ENCODE data around the gene GGACT. TPM values are rescaled to one million over a fixed set of nuclear protein-coding genes. Genes with fewer than 3 reads are reported as not detected.
"Not testable (repeated sequence)": the region's sequence is repeated elsewhere in the genome, so short reads cannot be mapped to it uniquely, and the experiment has no call there.

Gene GGACT
- total RNA-seq: 1 to 10 TPM; 4.2 to 7.7 TPM

- ATAC-seq: peak; percentile 96
Observed at GRCh38 chr13:100588331-100589177, at the start of gene GGACT. Gene GGACT (minus strand): TSS chr13:100588789. CDS start chr13:100532591, 56,198 bp downstream.

GRCh38 chr13:100637796-100638195 is 49.2 kb upstream of the GGACT start:
- H3K36me3 Mint-ChIP-seq: peaks cover 5% of the 10 kb centered on the region
- H3K4me1 Mint-ChIP-seq (ENCODE audit: low read depth in 2 of 2): peaks cover 0 to 4% of the 10 kb centered on the region in 2 donors
- H3K9me3 Mint-ChIP-seq: no peaks in the 10 kb centered on the region
- ATAC-seq: no peak
- no peak overlapping the region for H3K4me3 Mint-ChIP-seq
- H3K27ac Mint-ChIP-seq: no peak overlapping the region
- H3K27me3 Mint-ChIP-seq: no peaks in the 10 kb centered on the region
- DNase-seq (ENCODE audit: low spot score): no peak

More at GRCh38 chr13:100588331-100589177, at the start of gene GGACT:
- Mint-ChIP-seq H3K9me3 (no peaks in the 10 kb centered on the region), H3K27ac (peak within 1 kb of the TSS; percentile 88 to 91), H3K36me3 (no peaks in the 10 kb centered on the region), H3K27me3 (no peaks in the 10 kb centered on the region), H3K4me3 (peak within 1 kb of the TSS; percentile 88), H3K4me1 (ENCODE audit: low read depth in 2 of 2) (peaks cover 26 to 30% of the 10 kb centered on the region in 2 donors)
- DNase-seq (ENCODE audit: low spot score): peak; percentile 89

GRCh38 chr13:100637380-100637779 is 48.8 kb upstream of the GGACT start:
- H3K27me3 Mint-ChIP-seq: no peaks in the 10 kb centered on the region
- H3K27ac Mint-ChIP-seq: no peak overlapping the region
- peaks cover 5% of the 10 kb centered on the region for H3K36me3 Mint-ChIP-seq
- H3K4me3 Mint-ChIP-seq: no peak overlapping the region
- no peaks in the 10 kb centered on the region for H3K9me3 Mint-ChIP-seq
- DNase-seq (ENCODE audit: low spot score) (no peak), ATAC-seq (no peak)
- peaks cover 0 to 4% of the 10 kb centered on the region in 2 donors for H3K4me1 Mint-ChIP-seq (ENCODE audit: low read depth in 2 of 2)

GRCh38 chr13:100636441-100636840 is 47.9 kb upstream of the GGACT start:
- ATAC-seq (no peak), DNase-seq (ENCODE audit: low spot score) (no peak)
- H3K36me3 Mint-ChIP-seq: no peaks in the 10 kb centered on the region
- H3K27me3 Mint-ChIP-seq: no peaks in the 10 kb centered on the region
- H3K4me1 Mint-ChIP-seq (ENCODE audit: low read depth in 2 of 2): peaks cover 0 to 2% of the 10 kb centered on the region in 2 donors
- no peaks in the 10 kb centered on the region for H3K9me3 Mint-ChIP-seq
- no peak overlapping the region for H3K4me3 Mint-ChIP-seq
- no peak overlapping the region for H3K27ac Mint-ChIP-seq

GRCh38 chr13:100636004-100636403 is 47.4 kb upstream of the GGACT start:
- Mint-ChIP-seq H3K4me3 (no peak overlapping the region), H3K27me3 (no peaks in the 10 kb centered on the region), H3K4me1 (ENCODE audit: low read depth in 2 of 2) (peaks cover 0 to 2% of the 10 kb centered on the region in 2 donors), H3K27ac (no peak overlapping the region), H3K36me3 (no peaks in the 10 kb centered on the region), H3K9me3 (no peaks in the 10 kb centered on the region)
- ATAC-seq (no peak), DNase-seq (ENCODE audit: low spot score) (no peak)

GRCh38 chr13:100634696-100635095 is 46.1 kb upstream of the GGACT start:
- DNase-seq (ENCODE audit: low spot score) (no peak), ATAC-seq (no peak)
- no peak overlapping the region for H3K27ac Mint-ChIP-seq
- peaks cover 13% of the 10 kb centered on the region in 2 donors for H3K4me1 Mint-ChIP-seq (ENCODE audit: low read depth in 2 of 2)
- H3K36me3 Mint-ChIP-seq: no peaks in the 10 kb centered on the region
- H3K27me3 Mint-ChIP-seq: no peaks in the 10 kb centered on the region
- H3K9me3 Mint-ChIP-seq: no peaks in the 10 kb centered on the region
- H3K4me3 Mint-ChIP-seq: no peak overlapping the region

- no peak for ATAC-seq
- H3K36me3 Mint-ChIP-seq: no peaks in the 10 kb centered on the region
- H3K27ac Mint-ChIP-seq: no peak overlapping the region
Observed at GRCh38 chr13:100633461-100633860, 44.9 kb upstream of the GGACT start.

GRCh38 chr13:100630555-100630954 is 42.0 kb upstream of the GGACT start:
- H3K4me3 Mint-ChIP-seq: no peak overlapping the region
- DNase-seq (ENCODE audit: low spot score) (no peak), ATAC-seq (no peak)
- H3K27ac Mint-ChIP-seq: peak overlapping the region; percentile 58 to 78
- no peaks in the 10 kb centered on the region for H3K27me3 Mint-ChIP-seq
- H3K9me3 Mint-ChIP-seq: no peaks in the 10 kb centered on the region
- peaks cover 36% of the 10 kb centered on the region in 2 donors for H3K4me1 Mint-ChIP-seq (ENCODE audit: low read depth in 2 of 2)
- no peaks in the 10 kb centered on the region for H3K36me3 Mint-ChIP-seq

More at GRCh38 chr13:100633461-100633860, 44.9 kb upstream of the GGACT start:
- no peak overlapping the region for H3K4me3 Mint-ChIP-seq
- no peaks in the 10 kb centered on the region for H3K27me3 Mint-ChIP-seq
- no peaks in the 10 kb centered on the region for H3K9me3 Mint-ChIP-seq
- peaks cover 25% of the 10 kb centered on the region in 2 donors for H3K4me1 Mint-ChIP-seq (ENCODE audit: low read depth in 2 of 2)
- no peak for DNase-seq (ENCODE audit: low spot score)

GRCh38 chr13:100627120-100627519 is 38.5 kb upstream of the GGACT start:
- Mint-ChIP-seq H3K9me3 (no peaks in the 10 kb centered on the region), H3K4me3 (no peak overlapping the region), H3K36me3 (peaks cover 6% of the 10 kb centered on the region), H3K4me1 (ENCODE audit: low read depth in 2 of 2) (peaks cover 36 to 40% of the 10 kb centered on the region in 2 donors), H3K27me3 (no peaks in the 10 kb centered on the region), H3K27ac (peak overlapping the region in 1 of 2 donors; percentile 64)
- DNase-seq (ENCODE audit: low spot score): no peak
- no peak for ATAC-seq

GRCh38 chr13:100625447-100625846 is 36.9 kb upstream of the GGACT start:
- H3K4me3 Mint-ChIP-seq: no peak overlapping the region
- ATAC-seq (no peak), DNase-seq (ENCODE audit: low spot score) (no peak)
- H3K9me3 Mint-ChIP-seq: no peaks in the 10 kb centered on the region
- peaks cover 11% of the 10 kb centered on the region for H3K36me3 Mint-ChIP-seq
- peak overlapping the region in 1 of 2 donors; percentile 23 for H3K27ac Mint-ChIP-seq
- no peaks in the 10 kb centered on the region for H3K27me3 Mint-ChIP-seq
- peaks cover 34 to 36% of the 10 kb centered on the region in 2 donors for H3K4me1 Mint-ChIP-seq (ENCODE audit: low read depth in 2 of 2)

- Mint-ChIP-seq H3K27ac (peak overlapping the region; percentile 46 to 62), H3K9me3 (no peaks in the 10 kb centered on the region), H3K36me3 (peaks cover 11% of the 10 kb centered on the region), H3K27me3 (no peaks in the 10 kb centered on the region), H3K4me3 (peak overlapping the region; percentile 40), H3K4me1 (ENCODE audit: low read depth in 2 of 2) (peaks cover 11 to 16% of the 10 kb centered on the region in 2 donors)
- no peak for DNase-seq (ENCODE audit: low spot score)
- no peak for ATAC-seq
Observed at GRCh38 chr13:100620792-100621191, 32.2 kb upstream of the GGACT start.

GRCh38 chr13:100619940-100620339 is 31.4 kb upstream of the GGACT start:
- no peaks in the 10 kb centered on the region for H3K27me3 Mint-ChIP-seq
- DNase-seq (ENCODE audit: low spot score) (no peak), ATAC-seq (peak; percentile 52 to 60)
- H3K36me3 Mint-ChIP-seq: peaks cover 11% of the 10 kb centered on the region
- peak overlapping the region; percentile 46 to 62 for H3K27ac Mint-ChIP-seq
- H3K4me3 Mint-ChIP-seq: peak overlapping the region; percentile 40
- no peaks in the 10 kb centered on the region for H3K9me3 Mint-ChIP-seq
- H3K4me1 Mint-ChIP-seq (ENCODE audit: low read depth in 2 of 2): peaks cover 11 to 19% of the 10 kb centered on the region in 2 donors

GRCh38 chr13:100618897-100619296 is 30.3 kb upstream of the GGACT start:
- not testable (repeated sequence) for H3K27ac Mint-ChIP-seq; DNase-seq (ENCODE audit: low spot score); H3K9me3 Mint-ChIP-seq; H3K27me3 Mint-ChIP-seq; H3K4me3 Mint-ChIP-seq; ATAC-seq
- Mint-ChIP-seq H3K4me1 (ENCODE audit: low read depth in 2 of 2) (peaks cover 11 to 19% of the 10 kb centered on the region in 2 donors), H3K36me3 (peaks cover 11% of the 10 kb centered on the region)

GRCh38 chr13:100613031-100613430 is 24.4 kb upstream of the GGACT start:
- H3K36me3 Mint-ChIP-seq: no peaks in the 10 kb centered on the region
- H3K9me3 Mint-ChIP-seq: no peaks in the 10 kb centered on the region
- peaks cover 49 to 56% of the 10 kb centered on the region in 2 donors for H3K4me1 Mint-ChIP-seq (ENCODE audit: low read depth in 2 of 2)
- H3K27ac Mint-ChIP-seq: peak overlapping the region; percentile 40 to 68
- no peak for DNase-seq (ENCODE audit: low spot score)
- no peak for ATAC-seq
- no peaks in the 10 kb centered on the region for H3K27me3 Mint-ChIP-seq
- peak overlapping the region; percentile 53 for H3K4me3 Mint-ChIP-seq
